ENCODE data around the gene CLRN2. TPM values are rescaled to one million over a fixed set of nuclear protein-coding genes. Genes with fewer than 3 reads are reported as not detected.
A peak's percentile ranks its signal among the peaks of the same experiment; 100 is the strongest.
"Not testable (repeated sequence)": the region's sequence is repeated elsewhere in the genome, so short reads cannot be mapped to it uniquely, and the experiment has no call there.

Gene CLRN2
- total and polyA plus RNA-seq, 5 experiments from 2014 or later = not detected

- H3K4me3 Mint-ChIP-seq = no peak overlapping the region
- H3K9me3 Mint-ChIP-seq = no peaks in the 10 kb centered on the region
- H3K4me1 Mint-ChIP-seq = peaks cover 0 to 2% (median 0%) of the 10 kb centered on the region in 4 donors
- DNase-seq (no peak), ATAC-seq (no peak)
- H3K36me3 Mint-ChIP-seq = no peaks in the 10 kb centered on the region
- POLR2A ChIA-PET = no interaction called here
- peaks cover 8 to 13% (median 10%) of the 10 kb centered on the region in 5 donors for H3K27me3 Mint-ChIP-seq
- no peak overlapping the region for H3K27ac Mint-ChIP-seq
Observed at GRCh38 chr4:17558941-17559708, 44.2 kb downstream of the CLRN2 start.

GRCh38 chr4:17559709-17560048 lies 44.7 kb downstream of the CLRN2 start:
- Mint-ChIP-seq H3K9me3 (no peaks in the 10 kb centered on the region), H3K4me1 (peaks cover 0 to 2% (median 0%) of the 10 kb centered on the region in 4 donors), H3K36me3 (no peaks in the 10 kb centered on the region), H3K27ac (no peak overlapping the region), H3K27me3 (peaks cover 8 to 11% (median 9%) of the 10 kb centered on the region in 5 donors), H3K4me3 (no peak overlapping the region)
- no peak for ATAC-seq
- POLR2A ChIA-PET = no interaction called here
- DNase-seq = no peak

- H3K27me3 Mint-ChIP-seq = peaks cover 4 to 6% (median 4%) of the 10 kb centered on the region in 5 donors
- no peak overlapping the region for H3K27ac Mint-ChIP-seq
- POLR2A ChIA-PET = no interaction called here
- no peaks in the 10 kb centered on the region for H3K36me3 Mint-ChIP-seq
- peaks cover 0 to 2% (median 0%) of the 10 kb centered on the region in 4 donors for H3K4me1 Mint-ChIP-seq
- H3K9me3 Mint-ChIP-seq = no peaks in the 10 kb centered on the region
- H3K4me3 Mint-ChIP-seq = no peak overlapping the region
- ATAC-seq (no peak), DNase-seq (no peak)
Observed at GRCh38 chr4:17560065-17560673, 45.2 kb downstream of the CLRN2 start.

GRCh38 chr4:17561195-17561909 lies 46.4 kb downstream of the CLRN2 start:
- no peak overlapping the region for H3K27ac Mint-ChIP-seq
- no peaks in the 10 kb centered on the region for H3K36me3 Mint-ChIP-seq
- POLR2A ChIA-PET = no interaction called here
- H3K4me1 Mint-ChIP-seq = peaks cover 0 to 2% (median 0%) of the 10 kb centered on the region in 4 donors
- no peaks in the 10 kb centered on the region for H3K9me3 Mint-ChIP-seq
- ATAC-seq (no peak), DNase-seq (no peak)
- peaks cover 0 to 5% (median 2%) of the 10 kb centered on the region in 5 donors for H3K27me3 Mint-ChIP-seq
- H3K4me3 Mint-ChIP-seq = no peak overlapping the region

- no peak overlapping the region for H3K4me3 Mint-ChIP-seq
- H3K4me1 Mint-ChIP-seq = no peaks in the 10 kb centered on the region
- H3K36me3 Mint-ChIP-seq = no peaks in the 10 kb centered on the region
- no peak for DNase-seq
- H3K27ac Mint-ChIP-seq = no peak overlapping the region
- no peaks in the 10 kb centered on the region for H3K9me3 Mint-ChIP-seq
- peaks cover 0 to 3% (median 0%) of the 10 kb centered on the region in 5 donors for H3K27me3 Mint-ChIP-seq
- ATAC-seq = no peak
- POLR2A ChIA-PET = no interaction called here
Observed at GRCh38 chr4:17562157-17562556, 47.2 kb downstream of the CLRN2 start.

GRCh38 chr4:17565846-17566245 lies 50.9 kb downstream of the CLRN2 start:
- no peaks in the 10 kb centered on the region for H3K9me3 Mint-ChIP-seq
- ATAC-seq = no peak
- no peaks in the 10 kb centered on the region for H3K36me3 Mint-ChIP-seq
- POLR2A ChIA-PET = no interaction called here
- H3K4me1 Mint-ChIP-seq = no peaks in the 10 kb centered on the region
- H3K27me3 Mint-ChIP-seq = peaks cover 0 to 6% (median 0%) of the 10 kb centered on the region in 5 donors
- DNase-seq = no peak
- H3K27ac Mint-ChIP-seq = no peak overlapping the region
- no peak overlapping the region for H3K4me3 Mint-ChIP-seq

- POLR2A ChIA-PET = no interaction called here
Observed at GRCh38 chr4:17567271-17567670, 52.3 kb downstream of the CLRN2 start.

GRCh38 chr4:17574206-17574605 lies 59.2 kb downstream of the CLRN2 start:
- DNase-seq = no peak
- no peak for ATAC-seq
- peak overlapping the region in 3 of 10 donors; percentile 10 to 78 (median 30) for H3K27ac Mint-ChIP-seq
- POLR2A ChIA-PET = interaction anchor here (0.6 kb wide), 1 partner anchor 30 kb away, joined by 4 read pairs; no protein-coding TSS in a partner anchor
- peaks cover 16 to 21% (median 18%) of the 10 kb centered on the region in 4 donors for H3K4me1 Mint-ChIP-seq
- H3K9me3 Mint-ChIP-seq = peaks cover 0 to 2% (median 0%) of the 10 kb centered on the region in 9 donors
- no peak overlapping the region for H3K4me3 Mint-ChIP-seq
- H3K36me3 Mint-ChIP-seq = no peaks in the 10 kb centered on the region
- H3K27me3 Mint-ChIP-seq = no peaks in the 10 kb centered on the region

More at GRCh38 chr4:17567271-17567670, 52.3 kb downstream of the CLRN2 start:
- H3K9me3 Mint-ChIP-seq = no peaks in the 10 kb centered on the region
- H3K27ac Mint-ChIP-seq = no peak overlapping the region
- H3K27me3 Mint-ChIP-seq = peaks cover 0 to 6% (median 0%) of the 10 kb centered on the region in 5 donors
- no peak for ATAC-seq
- H3K36me3 Mint-ChIP-seq = no peaks in the 10 kb centered on the region
- H3K4me3 Mint-ChIP-seq = no peak overlapping the region
- no peak for DNase-seq
- H3K4me1 Mint-ChIP-seq = peaks cover 0 to 2% (median 0%) of the 10 kb centered on the region in 4 donors

- H3K9me3 Mint-ChIP-seq, H3K27me3 Mint-ChIP-seq, H3K36me3 Mint-ChIP-seq, ATAC-seq, DNase-seq: not testable (repeated sequence)
- Mint-ChIP-seq H3K4me3 (peak overlapping the region in 1 of 10 donors; percentile 15), H3K27ac (peak overlapping the region in 2 of 10 donors; percentile 8 to 30), H3K4me1 (peaks cover 16 to 26% (median 22%) of the 10 kb centered on the region in 4 donors)
- POLR2A ChIA-PET = interaction anchor here (0.6 kb wide), 1 partner anchor 253 kb away, joined by 6 read pairs; no protein-coding TSS in a partner anchor
Observed at GRCh38 chr4:17575177-17575576, 60.2 kb downstream of the CLRN2 start.

Other genes starting within 250 kb of the CLRN2 start
- gene QDPR, start 3.1 kb upstream of the CLRN2 start, total RNA-seq = 10 to 100 TPM; 22.3 to 24.5 TPM
- gene QDPR, start 3.1 kb upstream of the CLRN2 start, polyA plus RNA-seq = 10 to 100 TPM; 40.3 to 42.5 (median 42.4) TPM
- 10 to 100 TPM; 29.2 to 30.3 TPM for gene LAP3, start 62.0 kb downstream of the CLRN2 start, total RNA-seq
- gene LAP3, start 62.0 kb downstream of the CLRN2 start, polyA plus RNA-seq = 10 to 100 TPM; 37.3 to 44.7 (median 42.0) TPM
- 10 to 100 TPM; 72.8 to 73.4 TPM for gene MED28, start 99.5 kb downstream of the CLRN2 start, total RNA-seq
- gene MED28, start 99.5 kb downstream of the CLRN2 start, polyA plus RNA-seq = 10 to 100 TPM; 39.1 to 48.7 (median 42.1) TPM

Data from naive thymus-derived CD8-positive, alpha-beta T cell (primary cell).